T-helper 1 cell treated with Interleukin-12 subunit alpha and Interleukin-12 subunit beta and Interleukin-4 antibody, amounts not matched to agents 30 ng/mL and 1 ng/mL, for 36 hours (primary cell): ENCODE data around the gene RFLNA. TPM values are rescaled to one million over a fixed set of nuclear protein-coding genes. Genes with fewer than 3 reads are reported as not detected.

Source experiments
- intact Hi-C: fragments of 100-400 bp; cut with micrococcal nuclease; formaldehyde crosslinking; loops from one replicate; pipeline ENCODE4 v1.15.1; 2024
- total RNA-seq: library from RNA; stranded (reverse); gene quantifications from 2 replicates; pipeline ENCODE4 v1.2.3, GENCODE V29; 2022

RFLNA gene
- total RNA-seq: not detected in 2 replicates

- intact Hi-C loops: no loop called here
Measured at GRCh38 chr12:124294780-124295341, at the start of gene RFLNA. Gene RFLNA (plus strand): TSS chr12:124295093. CDS start chr12:124295430, 337 bp downstream.

GRCh38 chr12:124247331-124247730 is 47.6 kb upstream of the RFLNA start:
- intact Hi-C loops: no loop called here

- intact Hi-C loops: no loop called here
Measured at GRCh38 chr12:124248941-124249825, 45.7 kb upstream of the RFLNA start.

- intact Hi-C loops: no loop called here
Measured at GRCh38 chr12:124251186-124251585, 43.7 kb upstream of the RFLNA start.

GRCh38 chr12:124252964-124253363 is 41.9 kb upstream of the RFLNA start:
- intact Hi-C loops: no loop called here

GRCh38 chr12:124254126-124254525 is 40.8 kb upstream of the RFLNA start:
- intact Hi-C loops: no loop called here

GRCh38 chr12:124259154-124260066 is 35.5 kb upstream of the RFLNA start:
- intact Hi-C loops: no loop called here

- intact Hi-C loops: no loop called here
Measured at GRCh38 chr12:124261885-124262284, 33.0 kb upstream of the RFLNA start.

GRCh38 chr12:124264089-124264795 is 30.7 kb upstream of the RFLNA start:
- intact Hi-C loops: no loop called here

- intact Hi-C loops: no loop called here
Measured at GRCh38 chr12:124264879-124265278, 30.0 kb upstream of the RFLNA start.

- intact Hi-C loops: no loop called here
Measured at GRCh38 chr12:124267205-124267778, 27.6 kb upstream of the RFLNA start.

- intact Hi-C loops: no loop called here
Measured at GRCh38 chr12:124270671-124271070, 24.2 kb upstream of the RFLNA start.

GRCh38 chr12:124273630-124274029 is 21.3 kb upstream of the RFLNA start:
- intact Hi-C loops: no loop called here

GRCh38 chr12:124276337-124276736 is 18.6 kb upstream of the RFLNA start:
- intact Hi-C loops: no loop called here

- intact Hi-C loops: no loop called here
Measured at GRCh38 chr12:124277394-124278241, 17.3 kb upstream of the RFLNA start.

- intact Hi-C loops: no loop called here
Measured at GRCh38 chr12:124278389-124279101, 16.3 kb upstream of the RFLNA start.

- intact Hi-C loops: no loop called here
Measured at GRCh38 chr12:124279315-124279714, 15.6 kb upstream of the RFLNA start.

- intact Hi-C loops: no loop called here
Measured at GRCh38 chr12:124279846-124280360, 15.0 kb upstream of the RFLNA start.

GRCh38 chr12:124281309-124281708 is 13.6 kb upstream of the RFLNA start:
- intact Hi-C loops: no loop called here
